Transverse colon (tissue), 4 donors: ENCODE results near the gene PCSK1N. TPM values are rescaled to one million over a fixed set of nuclear protein-coding genes. Genes with fewer than 3 reads are reported as not detected.

ENCODE experiments used
- DNase-seq: peaks from one replicate; pipeline ENCODE4 v3.0.0-alpha.2; 2019
- H3K27ac ChIP-seq, 4 donors: fragments of 200-600 bp; sonication (generic); 2 replicates each; pipeline ENCODE4 v1.5.1; 2016 to 2018; ENCODE audit warnings: inconsistent platforms in 4 of 4
- H3K27me3 ChIP-seq: fragments of 200-600 bp; sonication (generic); 2 replicates; pipeline ENCODE4 v1.5.1; 2017; ENCODE audit warnings: inconsistent platforms
- H3K36me3 ChIP-seq, 4 donors: fragments of 200-600 bp; sonication (generic); 2 replicates each; pipeline ENCODE4 v1.5.1; 2017 to 2019; ENCODE audit warnings: inconsistent platforms in 4 of 4
- H3K4me1 ChIP-seq, 4 donors: fragments of 200-600 bp; sonication (generic); 2 replicates each; pipeline ENCODE4 v1.5.1; 2017 to 2020; ENCODE audit warnings: inconsistent platforms in 4 of 4
- H3K4me3 ChIP-seq, 4 donors: fragments of 200-600 bp; sonication (generic); 1 replicate in 1 of 4; 2 replicates in 3 of 4; pipeline versions ENCODE4 v1.5.1 to v1.6.1; 2017 to 2019; ENCODE audit warnings: inconsistent platforms in 4 of 4
- H3K9me3 ChIP-seq, 2 donors: fragments of 200-600 bp; sonication (generic); 2 replicates each; pipeline ENCODE4 v1.5.1; 2017 to 2019; ENCODE audit warnings: inconsistent platforms in 2 of 2
- EP300 ChIP-seq: sonication (generic); formaldehyde crosslinking; IDR thresholded peaks from one replicate; pipeline ENCODE4 v1.6.1; 2017; ENCODE audit warnings: antibody characterized with exemption, low read depth
- POLR2A ChIP-seq: fragments of 450-650 bp; IDR thresholded peaks from one replicate; pipeline ENCODE4 v1.6.1; 2016; ENCODE audit warnings: antibody characterized with exemption, mild to moderate bottlenecking, moderate library complexity
- POLR2AphosphoS5 ChIP-seq, 3 donors: sonication (generic); formaldehyde crosslinking; IDR thresholded peaks; one replicate each; pipeline ENCODE4 v1.6.1; 2016; ENCODE audit warnings: antibody characterized with exemption in 3 of 3
- WGBS, 2 donors: methylation state at CpG; one replicate each; pipeline ENCODE4 v1.1.5; 2018; ENCODE audit warnings: low coverage in 1 of 2; 5-methylcytosine and 5-hydroxymethylcytosine counted together
- in situ Hi-C, 4 donors: fragments of 200-750 bp; cut with MboI; loops; one replicate each; pipeline versions ENCODE4 v1.15.0 to v1.15.1; 2017; ENCODE audit warnings: low sequenced_read_pairs in 3 of 4, low pct_ligation_motif_present in 1 of 4, low pct_unique_long_range_greater_than_20kb in 1 of 4
- intact Hi-C: fragments of 100-400 bp; cut with DNase I; formaldehyde crosslinking; loops from one replicate; pipeline ENCODE4 v1.15.1; 2023; ENCODE audit warnings: low total_unique reads
- total RNA-seq, 4 donors: library from RNA; depleted of rRNA; stranded (reverse); fragments of >200 nt; gene quantifications; one replicate each; pipeline ENCODE4 v1.1.0, GENCODE V29; 2016
- TF ChIP-seq, protein P1 (sequence below), 5 experiments: fragments of 200-600 bp in 3 of 5; fragments of 450-650 bp in 2 of 5; sonication (generic) in 3 of 5; IDR thresholded peaks; 1 replicate in 2 of 5; 2 replicates in 3 of 5; pipeline ENCODE4 v1.5.1; 2016 to 2017; ENCODE audit warnings: antibody characterized with exemption in 5 of 5, inconsistent platforms in 3 of 5, mild to moderate bottlenecking in 2 of 5, moderate library complexity in 1 of 5

The PCSK1N gene
- total RNA-seq, 4 donors from 2014 or later, result 14.0 to 144 (median 20.4) TPM

DNA sequence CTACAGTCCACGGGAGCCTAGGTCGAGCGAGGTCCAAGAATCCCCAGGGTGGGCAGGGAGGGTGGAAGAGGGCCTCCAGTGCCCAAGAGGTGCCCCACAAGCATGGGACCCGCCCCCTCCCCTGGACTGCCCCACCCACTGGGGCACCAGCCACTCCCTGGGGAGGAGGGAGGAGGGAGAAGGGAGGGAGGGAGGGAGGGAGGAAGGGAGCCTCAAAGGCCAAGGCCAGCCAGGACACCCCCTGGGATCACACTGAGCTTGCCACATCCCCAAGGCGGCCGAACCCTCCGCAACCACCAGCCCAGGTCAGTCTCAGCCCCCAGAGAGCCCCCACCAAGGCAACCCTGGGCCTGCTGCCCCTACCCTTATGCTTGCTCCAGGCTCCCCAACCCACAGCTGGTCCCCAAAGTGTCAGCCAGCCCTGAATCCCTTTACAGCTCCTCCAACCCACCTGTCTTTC lies 49.0 kb downstream of the PCSK1N start, which contains the start of gene GATA1:
TSS of gene GATA1 (plus strand) at position 250 of the 460 bp plus-strand sequence. CDS start 4,520 bp downstream, outside the sequence.
- 80% methylated on average over 7 of the region's 7 CpGs; no CpG with 5 or more reads in 1 of the 2 donors for WGBS, 2 donors

DNA sequence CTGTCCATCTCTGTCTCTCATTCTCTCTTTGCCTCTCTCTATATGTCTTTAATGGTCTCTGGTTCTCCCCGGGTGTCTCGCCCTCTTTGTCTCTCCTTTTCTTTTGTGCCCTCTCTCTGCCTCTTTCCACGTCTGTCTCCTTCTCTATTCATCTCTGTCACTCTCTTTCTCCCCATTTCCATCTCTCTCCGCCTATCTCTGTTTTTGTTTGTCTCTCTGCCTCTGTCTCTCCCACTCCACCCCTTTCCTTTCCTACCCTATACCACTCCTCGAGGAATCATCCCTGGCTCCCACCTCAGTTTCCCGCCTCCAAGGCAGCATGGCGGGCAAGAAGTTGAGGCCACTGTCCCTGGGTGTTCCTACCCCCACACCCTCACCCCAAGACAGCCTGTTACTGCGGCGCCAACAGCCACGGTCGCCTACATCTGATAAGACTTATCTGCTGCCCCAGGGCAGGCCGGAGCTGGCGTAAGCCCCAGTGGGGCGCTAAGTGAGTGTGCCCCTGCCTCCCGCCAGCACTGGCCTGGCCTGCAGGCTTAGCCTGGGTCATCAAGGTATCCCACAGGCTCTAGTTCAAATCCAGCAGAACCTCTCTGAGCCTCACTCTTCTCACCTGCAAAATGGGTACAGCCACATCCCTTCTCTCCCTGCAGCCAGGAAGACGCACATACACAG lies 49.7 kb downstream of the PCSK1N start:
- H3K36me3 ChIP-seq, result no peaks in the 10 kb centered on the region
- H3K4me3 ChIP-seq, result no peak overlapping the region
- 85% methylated on average over 16 of the region's 16 CpGs; no CpG with 5 or more reads in 1 of the 2 donors for WGBS, 2 donors
- H3K9me3 ChIP-seq, result no peaks in the 10 kb centered on the region
- intact Hi-C loops (no loop called here), in situ Hi-C loops (no loop called here)
- DNase-seq, result no peak
- TF ChIP-seq, protein P1, sequence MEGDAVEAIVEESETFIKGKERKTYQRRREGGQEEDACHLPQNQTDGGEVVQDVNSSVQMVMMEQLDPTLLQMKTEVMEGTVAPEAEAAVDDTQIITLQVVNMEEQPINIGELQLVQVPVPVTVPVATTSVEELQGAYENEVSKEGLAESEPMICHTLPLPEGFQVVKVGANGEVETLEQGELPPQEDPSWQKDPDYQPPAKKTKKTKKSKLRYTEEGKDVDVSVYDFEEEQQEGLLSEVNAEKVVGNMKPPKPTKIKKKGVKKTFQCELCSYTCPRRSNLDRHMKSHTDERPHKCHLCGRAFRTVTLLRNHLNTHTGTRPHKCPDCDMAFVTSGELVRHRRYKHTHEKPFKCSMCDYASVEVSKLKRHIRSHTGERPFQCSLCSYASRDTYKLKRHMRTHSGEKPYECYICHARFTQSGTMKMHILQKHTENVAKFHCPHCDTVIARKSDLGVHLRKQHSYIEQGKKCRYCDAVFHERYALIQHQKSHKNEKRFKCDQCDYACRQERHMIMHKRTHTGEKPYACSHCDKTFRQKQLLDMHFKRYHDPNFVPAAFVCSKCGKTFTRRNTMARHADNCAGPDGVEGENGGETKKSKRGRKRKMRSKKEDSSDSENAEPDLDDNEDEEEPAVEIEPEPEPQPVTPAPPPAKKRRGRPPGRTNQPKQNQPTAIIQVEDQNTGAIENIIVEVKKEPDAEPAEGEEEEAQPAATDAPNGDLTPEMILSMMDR (IDR thresholded peaks at IDR 0.05), result no peak
- TF ChIP-seq POLR2AphosphoS5 (IDR thresholded peaks at IDR 0.05), result no peak
- no peak for TF ChIP-seq EP300
- TF ChIP-seq POLR2A, result no peak
- H3K4me1 ChIP-seq, result no peaks in the 10 kb centered on the region
- no peak overlapping the region for H3K27ac ChIP-seq
- H3K27me3 ChIP-seq, result no peaks in the 10 kb centered on the region

More for the DNA sequence above, 49.0 kb downstream of the PCSK1N start, which contains the start of gene GATA1:
- no peak within 1 kb of the TSS for H3K27ac ChIP-seq
- intact Hi-C loops (no loop called here), in situ Hi-C loops (no loop called here)
- no peaks in the 10 kb centered on the region for H3K36me3 ChIP-seq
- no peak for DNase-seq
- no peaks in the 10 kb centered on the region for H3K4me1 ChIP-seq
- no peak within 1 kb of the TSS for H3K4me3 ChIP-seq
- TF ChIP-seq EP300 (no peak), POLR2AphosphoS5 (IDR thresholded peaks at IDR 0.05) (no peak), POLR2A (no peak)
- TF ChIP-seq, protein P1 (IDR thresholded peaks at IDR 0.05), result no peak
- H3K27me3 ChIP-seq, result no peaks in the 10 kb centered on the region
- no peaks in the 10 kb centered on the region for H3K9me3 ChIP-seq

GRCh38 chrX:48785186-48785539 lies 50.2 kb downstream of the PCSK1N start:
- Histone ChIP-seq H3K4me1 (no peaks in the 10 kb centered on the region), H3K9me3 (no peaks in the 10 kb centered on the region), H3K27ac (no peak overlapping the region), H3K27me3 (no peaks in the 10 kb centered on the region), H3K36me3 (no peaks in the 10 kb centered on the region), H3K4me3 (no peak overlapping the region)
- intact Hi-C loops, result no loop called here
- in situ Hi-C loops, result no loop called here
- DNase-seq, result no peak
- 70% methylated on average over 1 of the region's 1 CpG; no CpG with 5 or more reads in 1 of the 2 donors for WGBS, 2 donors
- TF ChIP-seq POLR2A (no peak), POLR2AphosphoS5 (IDR thresholded peaks at IDR 0.05) (no peak), EP300 (no peak)
- TF ChIP-seq, protein P1 (IDR thresholded peaks at IDR 0.05), result no peak

GRCh38 chrX:48784726-48785125 lies 50.7 kb downstream of the PCSK1N start:
- 42% methylated on average over 3 of the region's 3 CpGs; no CpG with 5 or more reads in 1 of the 2 donors for WGBS, 2 donors
- no peak overlapping the region for H3K27ac ChIP-seq
- H3K36me3 ChIP-seq, result no peaks in the 10 kb centered on the region
- H3K9me3 ChIP-seq, result no peaks in the 10 kb centered on the region
- no peaks in the 10 kb centered on the region for H3K4me1 ChIP-seq
- intact Hi-C loops, result no loop called here
- H3K27me3 ChIP-seq, result no peaks in the 10 kb centered on the region
- H3K4me3 ChIP-seq, result no peak overlapping the region
- in situ Hi-C loops, result no loop called here
- DNase-seq, result no peak
- TF ChIP-seq EP300 (no peak), POLR2A (no peak), POLR2AphosphoS5 (IDR thresholded peaks at IDR 0.05) (no peak)
- TF ChIP-seq, protein P1 (IDR thresholded peaks at IDR 0.05), result no peak
